Measurements from ENCODE around the gene ARNT2. TPM values are rescaled to one million over a fixed set of nuclear protein-coding genes. Genes with fewer than 3 reads are reported as not detected.
A peak's percentile ranks its signal among the peaks of the same experiment; 100 is the strongest.

ARNT2 gene
- total RNA-seq, 1 donor from 2014 or later: 0.26 TPM

- TF ChIP-seq CTCF (IDR thresholded peaks at IDR 0.05; ENCODE audit: insufficient read depth, low read length, severe bottlenecking): no peak
- no peaks in the 10 kb centered on the region for H3K36me3 ChIP-seq (ENCODE audit: control insufficient read depth, insufficient read depth, low read length)
- H3K4me3 ChIP-seq (ENCODE audit: low read depth, low read length): no peak overlapping the region
- H3K27me3 ChIP-seq (ENCODE audit: control insufficient read depth, insufficient read depth, low read length): no peaks in the 10 kb centered on the region
- FAIRE-seq (no peak), DNase-seq (ENCODE audit: low read depth) (no peak)
Measured at GRCh38 chr15:80492409-80492808, 88.2 kb downstream of the ARNT2 start.

GRCh38 chr15:80492874-80493273, 88.7 kb downstream of the ARNT2 start:
- DNase-seq (ENCODE audit: low read depth): no peak

GRCh38 chr15:80494351-80494751, 90.2 kb downstream of the ARNT2 start:
- TF ChIP-seq CTCF (IDR thresholded peaks at IDR 0.05; ENCODE audit: insufficient read depth, low read length, severe bottlenecking): no peak
- Histone ChIP-seq H3K36me3 (ENCODE audit: control insufficient read depth, insufficient read depth, low read length) (no peaks in the 10 kb centered on the region), H3K27me3 (ENCODE audit: control insufficient read depth, insufficient read depth, low read length) (no peaks in the 10 kb centered on the region), H3K4me3 (ENCODE audit: low read depth, low read length) (no peak overlapping the region)
- FAIRE-seq: no peak
- DNase-seq (ENCODE audit: low read depth): peak; percentile 42

More at GRCh38 chr15:80492874-80493273, 88.7 kb downstream of the ARNT2 start:
- FAIRE-seq: no peak
- Histone ChIP-seq H3K4me3 (ENCODE audit: low read depth, low read length) (no peak overlapping the region), H3K27me3 (ENCODE audit: control insufficient read depth, insufficient read depth, low read length) (no peaks in the 10 kb centered on the region), H3K36me3 (ENCODE audit: control insufficient read depth, insufficient read depth, low read length) (no peaks in the 10 kb centered on the region)
- no peak for TF ChIP-seq CTCF (IDR thresholded peaks at IDR 0.05; ENCODE audit: insufficient read depth, low read length, severe bottlenecking)

- H3K36me3 ChIP-seq (ENCODE audit: control insufficient read depth, insufficient read depth, low read length): no peaks in the 10 kb centered on the region
- DNase-seq (ENCODE audit: low read depth) (no peak), FAIRE-seq (no peak)
- no peak overlapping the region for H3K4me3 ChIP-seq (ENCODE audit: low read depth, low read length)
- no peak for TF ChIP-seq CTCF (IDR thresholded peaks at IDR 0.05; ENCODE audit: insufficient read depth, low read length, severe bottlenecking)
- H3K27me3 ChIP-seq (ENCODE audit: control insufficient read depth, insufficient read depth, low read length): no peaks in the 10 kb centered on the region
Measured at GRCh38 chr15:80494756-80495155, 90.6 kb downstream of the ARNT2 start.

- no peaks in the 10 kb centered on the region for H3K27me3 ChIP-seq (ENCODE audit: control insufficient read depth, insufficient read depth, low read length)
- no peak overlapping the region for H3K4me3 ChIP-seq (ENCODE audit: low read depth, low read length)
- H3K36me3 ChIP-seq (ENCODE audit: control insufficient read depth, insufficient read depth, low read length): no peaks in the 10 kb centered on the region
- DNase-seq (ENCODE audit: low read depth) (no peak), FAIRE-seq (no peak)
- TF ChIP-seq CTCF (IDR thresholded peaks at IDR 0.05; ENCODE audit: insufficient read depth, low read length, severe bottlenecking): no peak
Measured at GRCh38 chr15:80495401-80495942, 91.3 kb downstream of the ARNT2 start.

- no peak for TF ChIP-seq CTCF (IDR thresholded peaks at IDR 0.05; ENCODE audit: insufficient read depth, low read length, severe bottlenecking)
- no peaks in the 10 kb centered on the region for H3K27me3 ChIP-seq (ENCODE audit: control insufficient read depth, insufficient read depth, low read length)
- no peaks in the 10 kb centered on the region for H3K36me3 ChIP-seq (ENCODE audit: control insufficient read depth, insufficient read depth, low read length)
- FAIRE-seq (no peak), DNase-seq (ENCODE audit: low read depth) (no peak)
- no peak overlapping the region for H3K4me3 ChIP-seq (ENCODE audit: low read depth, low read length)
Measured at GRCh38 chr15:80496096-80496495, 91.9 kb downstream of the ARNT2 start.
